GM12875 (cell line): ENCODE measurements around the gene KIF25.

ENCODE experiments used
- H3K4me3 ChIP-seq: one replicate; pipeline ENCODE4 v1.5.1; 2011; ENCODE audit warnings: low read depth, low read length, control low read depth
- CTCF ChIP-seq: IDR thresholded peaks from 2 replicates; pipeline ENCODE4 v1.5.1; 2011; ENCODE audit warnings: low read depth, mild to moderate bottlenecking, control low read depth, inconsistent platforms, low read length, moderate library complexity, borderline replicate concordance; ENCODE audit not compliant: insufficient read depth

Gene KIF25

GRCh38 chr6:168002804-168003203 is 5.3 kb downstream of the KIF25 start:
- H3K4me3 ChIP-seq = no peak overlapping the region
- no peak for TF ChIP-seq CTCF

- TF ChIP-seq CTCF = no peak
- no peak overlapping the region for H3K4me3 ChIP-seq
Observed at GRCh38 chr6:168004023-168004422, 6.6 kb downstream of the KIF25 start.

GRCh38 chr6:168004945-168005344 is 7.5 kb downstream of the KIF25 start:
- TF ChIP-seq CTCF = no peak
- H3K4me3 ChIP-seq = no peak overlapping the region

- TF ChIP-seq CTCF = no peak
- no peak overlapping the region for H3K4me3 ChIP-seq
Observed at GRCh38 chr6:168005796-168006195, 8.3 kb downstream of the KIF25 start.

- H3K4me3 ChIP-seq = no peak overlapping the region
- TF ChIP-seq CTCF = no peak
Observed at GRCh38 chr6:168007592-168008338, 10.3 kb downstream of the KIF25 start.

- no peak overlapping the region for H3K4me3 ChIP-seq
- no peak for TF ChIP-seq CTCF
Observed at GRCh38 chr6:168009331-168009730, 11.9 kb downstream of the KIF25 start.

- no peak for TF ChIP-seq CTCF
- H3K4me3 ChIP-seq = no peak overlapping the region
Observed at GRCh38 chr6:168011291-168011690, 13.8 kb downstream of the KIF25 start.
